ENCODE measurements around the gene RFLNA.

Gene RFLNA

DNA sequence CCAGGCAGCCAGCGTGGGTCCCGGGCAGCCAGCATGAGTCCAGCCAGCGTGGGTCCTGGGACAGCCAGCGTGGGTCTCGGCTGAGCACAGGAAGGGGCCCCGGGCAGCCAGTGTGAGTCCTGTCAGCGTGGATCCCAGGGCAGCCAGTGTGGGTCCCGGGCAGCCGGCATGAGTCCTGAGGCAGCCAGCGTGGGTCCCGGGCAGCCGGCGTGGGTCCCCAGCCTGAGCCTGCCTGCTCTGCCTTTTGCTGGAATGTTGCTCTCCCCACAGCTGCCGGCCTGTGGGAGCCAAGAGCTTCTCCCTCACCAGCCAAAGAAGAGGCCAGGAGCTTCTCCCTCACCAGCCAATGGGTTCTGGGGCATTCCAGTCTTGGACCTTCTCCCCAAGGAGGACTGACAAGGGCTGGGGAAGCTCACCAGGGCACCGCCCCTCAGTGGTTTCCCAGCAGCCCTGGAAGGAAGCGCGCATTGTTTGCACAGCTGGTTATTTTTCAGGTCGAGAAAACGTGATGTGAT lies 15.0 kb upstream of the RFLNA start:
- H3K4me3 ChIP-seq (ENCODE audit: low read depth, low read length) = no peak overlapping the region
- TF ChIP-seq, protein P1, sequence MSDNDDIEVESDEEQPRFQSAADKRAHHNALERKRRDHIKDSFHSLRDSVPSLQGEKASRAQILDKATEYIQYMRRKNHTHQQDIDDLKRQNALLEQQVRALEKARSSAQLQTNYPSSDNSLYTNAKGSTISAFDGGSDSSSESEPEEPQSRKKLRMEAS (IDR thresholded peaks at IDR 0.05; ENCODE audit: low read depth, low read length) = no peak
- TF ChIP-seq MYC (IDR thresholded peaks at IDR 0.05; ENCODE audit: low read depth, low read length) (no peak), POLR2A (IDR thresholded peaks at IDR 0.05; ENCODE audit: extremely low read depth, insufficient read length) (no peak)
- TF ChIP-seq, protein P2, sequence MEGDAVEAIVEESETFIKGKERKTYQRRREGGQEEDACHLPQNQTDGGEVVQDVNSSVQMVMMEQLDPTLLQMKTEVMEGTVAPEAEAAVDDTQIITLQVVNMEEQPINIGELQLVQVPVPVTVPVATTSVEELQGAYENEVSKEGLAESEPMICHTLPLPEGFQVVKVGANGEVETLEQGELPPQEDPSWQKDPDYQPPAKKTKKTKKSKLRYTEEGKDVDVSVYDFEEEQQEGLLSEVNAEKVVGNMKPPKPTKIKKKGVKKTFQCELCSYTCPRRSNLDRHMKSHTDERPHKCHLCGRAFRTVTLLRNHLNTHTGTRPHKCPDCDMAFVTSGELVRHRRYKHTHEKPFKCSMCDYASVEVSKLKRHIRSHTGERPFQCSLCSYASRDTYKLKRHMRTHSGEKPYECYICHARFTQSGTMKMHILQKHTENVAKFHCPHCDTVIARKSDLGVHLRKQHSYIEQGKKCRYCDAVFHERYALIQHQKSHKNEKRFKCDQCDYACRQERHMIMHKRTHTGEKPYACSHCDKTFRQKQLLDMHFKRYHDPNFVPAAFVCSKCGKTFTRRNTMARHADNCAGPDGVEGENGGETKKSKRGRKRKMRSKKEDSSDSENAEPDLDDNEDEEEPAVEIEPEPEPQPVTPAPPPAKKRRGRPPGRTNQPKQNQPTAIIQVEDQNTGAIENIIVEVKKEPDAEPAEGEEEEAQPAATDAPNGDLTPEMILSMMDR (IDR thresholded peaks at IDR 0.05; ENCODE audit: low read depth, low read length) = no peak
- no peak for DNase-seq (ENCODE audit: low read depth)

DNA sequence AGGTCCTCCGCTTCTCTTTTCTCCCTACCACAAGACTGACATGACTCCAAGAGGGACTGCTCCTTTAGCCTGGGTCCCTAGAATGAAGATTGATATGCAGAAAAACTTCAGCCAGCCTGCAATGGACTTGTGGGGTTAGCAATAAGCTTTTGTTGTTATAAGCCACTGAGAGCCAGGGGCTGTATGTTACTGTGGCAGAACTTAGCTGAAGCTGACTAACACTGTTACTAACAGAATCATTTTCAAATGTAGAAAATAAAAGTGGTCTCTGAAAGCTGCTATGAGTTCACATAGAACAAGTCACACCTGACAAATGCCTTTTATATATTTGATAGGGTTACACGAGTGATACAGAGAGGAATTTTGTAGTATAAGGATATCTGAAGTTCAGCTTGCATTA lies 13.6 kb upstream of the RFLNA start:
- no peak for DNase-seq (ENCODE audit: low read depth)
- H3K4me3 ChIP-seq (ENCODE audit: low read depth, low read length) = no peak overlapping the region
- TF ChIP-seq MYC (IDR thresholded peaks at IDR 0.05; ENCODE audit: low read depth, low read length) = no peak
- TF ChIP-seq, protein P1 (IDR thresholded peaks at IDR 0.05; ENCODE audit: low read depth, low read length) = no peak
- TF ChIP-seq, protein P2 (IDR thresholded peaks at IDR 0.05; ENCODE audit: low read depth, low read length) = no peak
- TF ChIP-seq POLR2A (IDR thresholded peaks at IDR 0.05; ENCODE audit: extremely low read depth, insufficient read length) = no peak

DNA sequence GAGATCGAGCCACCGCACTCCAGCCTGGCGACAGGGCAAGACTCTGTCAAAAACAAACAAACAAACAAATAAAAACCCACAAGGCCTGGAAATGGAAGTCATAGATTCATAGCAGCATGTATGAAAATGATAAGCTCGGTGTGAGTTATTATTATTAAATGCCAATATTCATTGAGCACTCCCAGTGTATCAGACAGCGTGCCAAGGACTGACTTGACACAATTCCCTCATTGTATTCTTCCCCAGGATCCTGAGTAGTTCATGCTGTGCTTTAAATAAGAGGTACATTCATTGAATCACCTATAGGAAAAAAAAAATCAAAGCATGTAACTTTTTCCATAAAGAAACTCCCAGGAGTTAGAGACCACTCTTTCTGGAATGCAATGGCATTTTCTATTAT lies 12.6 kb upstream of the RFLNA start:
- no peak for TF ChIP-seq MYC (IDR thresholded peaks at IDR 0.05; ENCODE audit: low read depth, low read length)
- no peak overlapping the region for H3K4me3 ChIP-seq (ENCODE audit: low read depth, low read length)
- no peak for DNase-seq (ENCODE audit: low read depth)

DNA sequence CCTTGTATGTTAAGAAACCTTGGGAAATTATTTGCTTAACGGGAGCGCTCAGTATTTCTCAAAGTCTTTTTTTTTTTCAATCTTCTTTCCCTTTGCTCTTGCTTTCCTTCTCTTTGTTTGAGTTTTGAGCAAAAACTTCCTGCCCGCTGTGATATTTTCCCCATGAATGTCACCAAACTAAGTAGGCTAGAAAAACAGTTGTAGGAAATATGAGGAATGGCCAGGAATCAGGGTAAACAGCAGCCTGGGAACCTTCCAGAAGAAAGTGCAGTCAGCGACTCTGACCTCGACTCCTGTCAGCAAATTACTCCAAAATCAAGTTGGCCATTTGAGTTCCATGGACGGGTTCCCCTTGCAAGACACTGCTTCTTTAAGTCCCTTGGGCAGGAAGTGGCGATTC lies 11.6 kb upstream of the RFLNA start:
- TF ChIP-seq MYC (IDR thresholded peaks at IDR 0.05; ENCODE audit: low read depth, low read length) = no peak
- TF ChIP-seq POLR2A (IDR thresholded peaks at IDR 0.05; ENCODE audit: extremely low read depth, insufficient read length) = no peak
- TF ChIP-seq, protein P2 (IDR thresholded peaks at IDR 0.05; ENCODE audit: low read depth, low read length) = no peak
- TF ChIP-seq, protein P1 (IDR thresholded peaks at IDR 0.05; ENCODE audit: low read depth, low read length) = no peak
- DNase-seq (ENCODE audit: low read depth) = no peak
- H3K4me3 ChIP-seq (ENCODE audit: low read depth, low read length) = no peak overlapping the region

DNA sequence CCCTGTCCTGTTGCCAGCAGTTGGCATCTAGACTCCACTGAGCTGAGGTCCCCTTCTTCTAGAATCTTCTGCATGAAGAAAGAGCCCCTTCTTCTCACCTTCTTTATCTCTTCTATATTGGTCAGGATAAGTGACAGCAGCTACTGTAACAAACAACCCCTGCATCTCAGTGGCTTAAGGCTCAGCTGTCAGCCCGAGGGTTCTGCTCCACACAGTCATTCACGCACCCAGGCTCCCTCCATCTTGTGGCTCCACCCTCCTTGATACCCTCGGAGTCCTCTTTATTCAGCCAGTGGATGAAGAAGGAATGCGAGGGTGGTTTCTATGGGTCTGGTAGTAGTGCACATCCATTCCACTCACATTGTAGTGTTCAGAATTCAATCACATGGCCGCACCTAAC lies 10.5 kb upstream of the RFLNA start:
- DNase-seq (ENCODE audit: low read depth) = no peak
- no peak for TF ChIP-seq POLR2A (IDR thresholded peaks at IDR 0.05; ENCODE audit: extremely low read depth, insufficient read length)
- no peak for TF ChIP-seq MYC (IDR thresholded peaks at IDR 0.05; ENCODE audit: low read depth, low read length)
- TF ChIP-seq, protein P1 (IDR thresholded peaks at IDR 0.05; ENCODE audit: low read depth, low read length) = no peak
- TF ChIP-seq, protein P2 (IDR thresholded peaks at IDR 0.05; ENCODE audit: low read depth, low read length) = no peak
- no peak overlapping the region for H3K4me3 ChIP-seq (ENCODE audit: low read depth, low read length)

DNA sequence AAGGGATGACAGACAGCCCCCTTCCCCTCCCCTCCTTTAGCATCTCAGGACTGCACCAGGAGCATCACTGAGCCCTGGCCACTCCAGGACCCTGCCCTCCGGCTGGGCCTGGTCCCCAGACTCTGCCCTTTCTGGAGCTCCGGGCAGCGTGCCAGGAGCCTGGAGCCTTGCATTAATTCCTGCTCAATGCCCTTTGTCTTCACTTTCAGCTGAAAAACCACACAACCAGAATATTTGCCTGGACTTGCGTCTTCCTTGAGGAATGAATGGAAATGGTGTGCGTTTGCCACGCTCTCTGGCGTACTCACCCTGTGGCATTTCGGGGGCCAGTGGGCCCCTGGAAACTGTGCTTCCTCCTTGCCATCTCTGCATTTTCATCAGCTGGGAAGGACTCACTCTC lies 8.5 kb upstream of the RFLNA start:
- TF ChIP-seq POLR2A (IDR thresholded peaks at IDR 0.05; ENCODE audit: extremely low read depth, insufficient read length) (no peak), MYC (IDR thresholded peaks at IDR 0.05; ENCODE audit: low read depth, low read length) (no peak)
- TF ChIP-seq, protein P2 (IDR thresholded peaks at IDR 0.05; ENCODE audit: low read depth, low read length) = no peak
- TF ChIP-seq, protein P1 (IDR thresholded peaks at IDR 0.05; ENCODE audit: low read depth, low read length) = no peak
- H3K4me3 ChIP-seq (ENCODE audit: low read depth, low read length) = no peak overlapping the region
- DNase-seq (ENCODE audit: low read depth) = no peak

Data from NB4 (cell line).